IPS-18a (cell line): ENCODE data around the gene CYTH4.

Experiments
- H3K27ac ChIP-seq: one replicate; pipeline ENCODE4 v1.5.1; 2013; ENCODE audit warnings: low read length
- H3K27me3 ChIP-seq: one replicate; pipeline ENCODE4 v1.6.1; 2013; ENCODE audit warnings: mild to moderate bottlenecking, low read length; ENCODE audit not compliant: control insufficient read depth, insufficient read depth
- H3K36me3 ChIP-seq: one replicate; pipeline ENCODE4 v1.6.1; 2013; ENCODE audit warnings: low read depth, low read length; ENCODE audit not compliant: control insufficient read depth
- H3K4me1 ChIP-seq: one replicate; pipeline ENCODE4 v1.6.1; 2013; ENCODE audit warnings: low read depth, low read length; ENCODE audit not compliant: control insufficient read depth
- H3K4me3 ChIP-seq: one replicate; pipeline ENCODE4 v1.5.1; 2013; ENCODE audit warnings: low read length
- H3K9ac ChIP-seq: one replicate; pipeline ENCODE4 v1.6.1; 2013; ENCODE audit warnings: mild to moderate bottlenecking, low read length, moderate library complexity
- H3K9me3 ChIP-seq: one replicate; pipeline ENCODE4 v1.6.1; 2013; ENCODE audit warnings: low read depth, low read length; ENCODE audit not compliant: control insufficient read depth

CYTH4 gene

DNA sequence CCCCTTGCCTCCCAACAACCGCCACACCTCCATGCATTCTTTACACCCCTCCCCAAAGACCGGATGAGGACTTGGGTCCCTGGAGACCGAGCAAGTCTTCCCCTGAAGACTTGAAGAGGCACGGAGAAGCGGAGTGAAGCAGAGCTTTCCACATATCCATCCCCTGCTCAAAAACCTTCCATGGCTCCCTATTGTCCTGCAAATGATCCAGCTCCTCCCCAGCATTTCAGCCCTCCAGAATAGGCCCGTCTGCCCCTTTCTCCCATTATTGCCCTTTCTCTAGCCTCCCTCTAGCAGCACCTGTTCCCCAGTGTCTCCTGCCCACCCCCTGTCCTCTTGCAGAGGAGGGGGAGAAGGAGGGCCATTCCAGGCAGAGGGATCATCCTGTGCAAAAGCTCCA is 59.8 kb downstream of the CYTH4 start:
- peaks cover 11% of the 10 kb centered on the region for H3K4me1 ChIP-seq
- H3K27ac ChIP-seq: no peak overlapping the region
- H3K9ac ChIP-seq: no peak overlapping the region
- H3K27me3 ChIP-seq: peaks cover 12% of the 10 kb centered on the region
- H3K36me3 ChIP-seq: no peaks in the 10 kb centered on the region
- H3K4me3 ChIP-seq: no peak overlapping the region
- no peaks in the 10 kb centered on the region for H3K9me3 ChIP-seq

DNA sequence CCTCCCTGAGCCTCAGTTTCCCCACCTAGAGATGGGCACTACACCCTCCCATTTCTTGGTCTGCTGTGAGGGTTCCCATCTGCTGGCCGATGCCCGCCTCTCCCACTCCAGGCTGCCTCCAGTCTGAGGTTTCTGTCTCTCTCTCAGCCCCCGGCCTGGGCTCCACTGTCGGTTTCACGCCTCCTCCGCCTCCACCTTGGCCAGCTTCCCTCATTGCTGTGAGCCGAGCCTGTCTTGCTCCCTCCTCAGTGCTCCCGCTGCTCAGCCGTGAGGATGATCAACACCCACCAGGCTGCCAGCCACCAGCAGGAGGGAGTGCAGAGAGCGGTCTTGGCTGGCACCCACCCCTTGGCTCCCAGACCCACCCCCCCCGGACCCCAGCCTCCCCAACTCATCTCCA is 61.0 kb downstream of the CYTH4 start:
- no peaks in the 10 kb centered on the region for H3K9me3 ChIP-seq
- peaks cover 11% of the 10 kb centered on the region for H3K4me1 ChIP-seq
- no peak overlapping the region for H3K9ac ChIP-seq
- peaks cover 12% of the 10 kb centered on the region for H3K27me3 ChIP-seq
- no peak overlapping the region for H3K27ac ChIP-seq
- no peak overlapping the region for H3K4me3 ChIP-seq
- no peaks in the 10 kb centered on the region for H3K36me3 ChIP-seq

DNA sequence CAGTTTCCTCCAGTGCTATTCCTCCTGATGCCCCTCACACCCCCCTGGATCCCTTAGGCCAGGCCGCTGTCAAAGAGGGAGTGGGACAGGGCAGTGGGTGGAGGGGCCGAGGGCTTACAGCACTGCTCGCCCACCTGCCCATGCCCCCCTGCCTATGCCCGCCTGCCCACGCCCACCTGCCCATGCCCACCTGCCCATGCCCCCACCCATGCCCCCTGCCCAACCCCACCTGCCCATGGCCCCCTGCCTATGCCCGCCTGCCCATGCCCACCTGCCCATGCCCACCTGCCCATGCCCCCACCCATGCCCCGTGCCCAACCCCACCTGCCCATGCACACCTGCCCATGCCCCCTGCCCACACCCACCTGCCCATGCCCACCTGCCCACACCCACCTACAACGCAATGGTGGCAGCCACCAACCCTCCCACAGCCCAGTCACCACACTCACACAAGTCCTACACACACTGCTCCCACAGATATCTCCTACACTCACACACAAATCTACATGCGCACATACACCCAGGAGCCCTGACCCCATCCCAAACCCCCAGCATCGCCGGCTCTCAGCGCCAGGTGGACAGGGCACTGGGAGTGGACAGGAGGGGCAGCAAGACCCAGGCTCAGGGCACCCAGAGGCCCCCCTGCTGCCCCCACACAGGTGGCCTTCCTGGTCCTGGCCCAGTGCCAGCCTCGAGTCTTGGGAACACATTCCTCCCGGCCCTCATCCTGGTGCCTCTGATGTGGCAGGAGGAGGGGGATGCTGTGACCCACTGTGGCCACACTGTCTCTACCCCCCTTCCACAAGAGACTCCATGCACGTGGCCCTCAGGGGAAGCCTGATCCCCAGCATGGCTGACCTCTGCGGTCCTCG is 61.8 kb downstream of the CYTH4 start:
- Histone ChIP-seq H3K27me3 (peaks cover 12% of the 10 kb centered on the region), H3K4me1 (peaks cover 11% of the 10 kb centered on the region), H3K9ac (no peak overlapping the region), H3K4me3 (no peak overlapping the region), H3K36me3 (no peaks in the 10 kb centered on the region), H3K9me3 (no peaks in the 10 kb centered on the region), H3K27ac (no peak overlapping the region)

DNA sequence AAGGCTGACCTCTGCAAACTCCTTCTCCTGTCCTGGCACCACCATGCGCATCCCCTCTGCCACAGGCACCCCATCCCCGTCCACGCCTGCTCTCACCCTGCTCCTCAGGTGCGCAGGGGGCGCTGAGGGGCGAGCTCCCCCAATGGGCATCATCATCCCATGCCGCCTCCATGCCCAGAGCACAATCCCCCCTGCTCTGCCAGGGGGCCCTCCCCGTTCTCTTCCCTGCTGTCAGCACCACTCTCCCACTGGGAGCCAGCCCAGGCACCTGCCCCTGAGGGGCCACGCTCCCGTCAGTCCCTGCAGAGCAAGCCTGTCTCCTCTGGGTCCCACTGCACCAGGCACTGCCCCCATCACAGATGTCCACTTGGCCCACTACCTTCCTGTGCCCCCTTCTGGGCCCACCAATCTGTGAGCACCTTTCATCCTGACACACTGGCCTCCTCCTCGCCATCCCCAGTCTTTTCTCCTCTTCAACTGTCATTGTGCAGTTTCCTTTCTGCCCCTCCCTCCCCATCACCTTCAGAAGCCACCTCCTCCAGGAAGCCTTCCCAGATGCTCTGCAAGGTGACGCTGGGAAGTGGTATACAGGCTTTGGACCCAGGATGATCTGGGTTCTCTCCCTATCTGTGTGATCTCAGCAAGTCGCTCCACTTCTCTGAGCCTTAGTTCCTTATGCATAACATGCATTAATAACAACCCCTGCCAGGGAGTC is 62.6 kb downstream of the CYTH4 start:
- peaks cover 8% of the 10 kb centered on the region for H3K27me3 ChIP-seq
- H3K4me1 ChIP-seq: peaks cover 11% of the 10 kb centered on the region
- no peaks in the 10 kb centered on the region for H3K36me3 ChIP-seq
- H3K4me3 ChIP-seq: no peak overlapping the region
- H3K9ac ChIP-seq: no peak overlapping the region
- H3K9me3 ChIP-seq: no peaks in the 10 kb centered on the region
- H3K27ac ChIP-seq: no peak overlapping the region

DNA sequence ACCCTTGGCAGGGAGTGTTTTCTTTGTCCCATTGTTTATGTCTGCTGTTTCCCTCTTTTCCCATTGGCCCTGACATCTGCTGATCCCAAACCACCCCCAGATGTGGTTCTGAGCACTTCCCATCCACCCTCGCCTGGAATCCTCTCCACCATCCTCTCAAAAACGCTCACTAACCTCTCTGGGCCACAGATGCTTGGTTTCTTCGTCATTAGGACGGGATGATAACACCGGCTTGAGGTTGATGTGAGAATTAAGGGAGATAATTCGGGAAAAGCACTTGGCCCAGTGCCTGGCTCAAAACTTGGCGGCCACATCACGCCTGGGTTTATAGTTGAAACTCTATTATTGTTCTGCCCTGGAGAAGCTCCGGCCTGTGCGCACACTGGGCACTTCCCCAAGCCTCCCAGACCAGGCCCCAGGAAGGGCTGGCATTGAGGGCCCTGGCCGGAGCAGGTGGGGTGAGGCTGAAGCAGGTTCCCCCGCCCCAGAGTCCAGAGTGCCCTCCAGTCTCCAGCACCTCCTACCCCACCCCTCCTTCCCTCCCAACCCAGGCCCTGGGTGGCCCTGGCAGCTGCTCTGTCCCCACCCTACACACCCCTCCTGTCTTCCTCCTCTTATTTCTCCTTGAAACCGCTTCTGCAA is 63.7 kb downstream of the CYTH4 start:
- H3K4me1 ChIP-seq: peaks cover 3% of the 10 kb centered on the region
- H3K36me3 ChIP-seq: no peaks in the 10 kb centered on the region
- H3K27ac ChIP-seq: no peak overlapping the region
- H3K4me3 ChIP-seq: no peak overlapping the region
- peaks cover 4% of the 10 kb centered on the region for H3K27me3 ChIP-seq
- H3K9me3 ChIP-seq: no peaks in the 10 kb centered on the region
- no peak overlapping the region for H3K9ac ChIP-seq

DNA sequence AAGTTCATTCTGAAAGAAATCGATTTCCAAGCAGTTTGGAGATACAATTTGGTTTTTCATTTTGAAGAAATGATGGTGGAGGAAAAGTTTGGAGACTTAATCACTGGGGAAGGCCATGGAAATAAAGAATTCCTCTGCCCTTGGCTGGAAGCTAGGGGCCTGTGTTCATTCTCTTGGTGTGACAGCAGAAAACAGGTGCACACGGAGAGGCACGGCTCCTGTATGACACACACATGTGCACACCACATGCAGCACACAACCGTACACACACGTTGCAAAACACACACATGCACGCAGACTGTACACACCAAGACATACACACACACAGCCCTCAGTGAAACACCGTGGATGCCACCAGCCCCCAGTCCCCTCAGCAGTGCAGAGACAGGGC is 64.2 kb downstream of the CYTH4 start:
- Histone ChIP-seq H3K4me3 (no peak overlapping the region), H3K27ac (no peak overlapping the region), H3K4me1 (no peaks in the 10 kb centered on the region), H3K9me3 (no peaks in the 10 kb centered on the region), H3K27me3 (peaks cover 3% of the 10 kb centered on the region), H3K36me3 (no peaks in the 10 kb centered on the region), H3K9ac (no peak overlapping the region)

DNA sequence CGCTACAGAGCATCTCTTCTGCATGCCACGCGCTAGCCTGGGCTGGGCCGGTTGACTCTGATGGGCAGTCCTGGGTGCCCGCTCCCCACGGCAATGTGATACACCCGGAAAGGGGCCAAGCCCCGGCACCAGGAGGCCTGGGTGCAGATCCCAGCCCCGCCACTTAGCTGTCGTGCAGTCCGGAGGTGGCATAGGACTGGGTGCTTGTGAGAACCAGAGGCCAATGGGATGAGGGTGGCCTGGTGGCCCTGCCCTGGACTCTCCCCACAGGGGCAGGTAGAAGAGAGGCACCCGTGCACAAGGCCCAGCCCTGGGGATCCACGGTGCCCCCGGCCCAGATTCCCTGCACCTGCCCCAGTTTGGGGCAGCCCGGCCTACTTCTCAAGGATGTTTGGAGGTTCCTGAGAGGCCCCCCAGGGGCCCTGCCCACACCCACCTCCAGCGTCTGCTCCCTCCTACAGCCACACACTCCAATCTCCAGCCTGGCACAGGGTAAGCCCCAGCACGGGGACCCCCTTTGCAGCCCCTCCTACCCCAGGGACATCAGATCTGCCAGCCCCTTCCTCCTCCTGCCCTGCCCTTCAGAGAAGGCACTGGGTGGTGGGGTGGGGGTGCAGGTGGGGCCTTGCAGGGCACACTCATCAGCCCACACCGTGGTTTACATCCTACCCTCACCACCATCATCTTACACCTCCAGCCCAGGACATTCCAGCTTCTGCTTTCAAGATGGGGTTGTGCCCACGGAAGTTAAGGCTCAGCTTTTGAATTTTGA is 66.9 kb downstream of the CYTH4 start:
- no peaks in the 10 kb centered on the region for H3K27me3 ChIP-seq
- no peak overlapping the region for H3K27ac ChIP-seq
- no peaks in the 10 kb centered on the region for H3K9me3 ChIP-seq
- no peak overlapping the region for H3K9ac ChIP-seq
- no peaks in the 10 kb centered on the region for H3K36me3 ChIP-seq
- H3K4me3 ChIP-seq: no peak overlapping the region
- no peaks in the 10 kb centered on the region for H3K4me1 ChIP-seq

DNA sequence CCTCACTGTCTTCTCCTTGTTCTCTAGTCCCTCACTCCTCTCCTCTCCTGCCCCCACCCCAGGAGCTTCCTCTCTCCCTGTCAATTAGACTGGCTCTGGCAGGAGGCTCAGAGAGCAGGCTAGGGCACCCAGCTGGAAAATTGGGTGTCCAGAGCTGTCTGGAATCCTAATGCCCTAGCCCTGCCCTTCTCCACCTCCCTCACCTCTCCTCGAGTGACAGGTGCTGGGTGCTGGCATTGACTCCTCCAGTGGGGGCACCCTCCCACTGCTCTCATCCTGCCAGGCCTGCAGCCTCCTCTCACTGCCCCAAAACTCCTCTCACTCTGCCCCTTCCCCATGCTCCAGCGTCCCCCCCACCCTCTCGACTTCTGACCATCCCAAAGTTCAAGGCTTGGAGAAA is 68.9 kb downstream of the CYTH4 start:
- Histone ChIP-seq H3K4me3 (no peak overlapping the region), H3K36me3 (no peaks in the 10 kb centered on the region), H3K9ac (no peak overlapping the region), H3K9me3 (no peaks in the 10 kb centered on the region), H3K27ac (no peak overlapping the region), H3K4me1 (no peaks in the 10 kb centered on the region), H3K27me3 (no peaks in the 10 kb centered on the region)

DNA sequence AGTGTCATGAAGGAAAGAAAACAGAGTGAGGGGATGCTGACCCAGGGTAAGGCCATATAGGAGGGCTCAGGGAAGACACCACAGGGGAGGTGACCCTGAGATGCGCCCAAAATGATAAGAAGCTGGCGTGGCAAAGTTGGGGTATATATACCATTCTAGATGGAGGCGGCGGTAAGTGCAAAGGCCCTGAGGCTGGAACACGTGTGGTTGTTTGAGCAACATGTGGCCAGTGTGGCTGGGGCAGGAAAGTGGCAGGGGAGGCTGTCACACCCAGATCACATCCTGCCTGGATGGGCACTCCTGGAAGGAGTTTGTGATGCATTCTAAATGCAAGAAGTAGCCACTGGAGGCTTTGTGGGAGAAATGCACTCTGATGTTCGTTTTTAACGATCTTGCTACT is 70.2 kb downstream of the CYTH4 start:
- no peak overlapping the region for H3K4me3 ChIP-seq
- H3K27me3 ChIP-seq: no peaks in the 10 kb centered on the region
- no peaks in the 10 kb centered on the region for H3K36me3 ChIP-seq
- no peak overlapping the region for H3K9ac ChIP-seq
- no peak overlapping the region for H3K27ac ChIP-seq
- H3K4me1 ChIP-seq: no peaks in the 10 kb centered on the region
- no peaks in the 10 kb centered on the region for H3K9me3 ChIP-seq

DNA sequence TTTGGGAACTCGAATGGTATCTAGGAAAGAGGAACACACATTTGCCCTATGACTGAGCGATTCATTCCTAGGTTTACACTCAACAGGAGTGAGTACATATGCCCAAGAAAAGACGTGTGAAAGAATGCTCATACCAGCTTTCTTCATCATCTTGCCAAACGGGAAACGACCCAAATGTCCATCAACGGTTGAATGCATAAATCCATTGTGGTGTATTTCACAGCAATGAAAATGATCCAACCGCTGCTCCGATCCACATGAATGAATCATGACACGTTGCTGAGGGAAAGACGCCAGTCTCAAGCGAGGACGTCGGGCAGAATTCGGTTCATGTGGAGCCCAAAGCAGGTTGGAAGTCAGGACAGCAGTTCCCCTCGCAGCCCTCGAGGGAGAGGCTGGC is 71.5 kb downstream of the CYTH4 start:
- H3K4me3 ChIP-seq: no peak overlapping the region
- H3K36me3 ChIP-seq: no peaks in the 10 kb centered on the region
- H3K9ac ChIP-seq: no peak overlapping the region
- no peaks in the 10 kb centered on the region for H3K9me3 ChIP-seq
- H3K27me3 ChIP-seq: no peaks in the 10 kb centered on the region
- no peaks in the 10 kb centered on the region for H3K4me1 ChIP-seq
- H3K27ac ChIP-seq: no peak overlapping the region

DNA sequence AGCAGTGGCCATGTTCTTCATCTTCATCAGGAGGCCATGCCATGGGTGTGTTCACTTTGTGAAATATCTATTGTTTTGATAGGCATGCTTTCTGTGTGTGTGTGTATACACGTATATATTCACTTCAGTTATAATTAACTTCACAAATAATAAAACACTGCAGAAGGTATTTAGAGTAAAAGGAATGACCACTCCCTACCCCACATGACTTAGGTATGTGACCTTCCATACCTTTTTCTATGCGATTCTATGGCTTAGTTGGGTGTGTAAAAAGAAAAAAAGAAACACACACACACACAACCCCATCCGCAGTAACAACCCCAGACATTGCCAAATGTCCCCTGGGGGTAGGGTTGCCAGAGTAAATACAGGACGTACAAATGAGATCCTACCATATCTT is 72.0 kb downstream of the CYTH4 start:
- no peak overlapping the region for H3K9ac ChIP-seq
- no peaks in the 10 kb centered on the region for H3K9me3 ChIP-seq
- H3K27me3 ChIP-seq: no peaks in the 10 kb centered on the region
- no peak overlapping the region for H3K4me3 ChIP-seq
- H3K27ac ChIP-seq: no peak overlapping the region
- H3K4me1 ChIP-seq: no peaks in the 10 kb centered on the region
- no peaks in the 10 kb centered on the region for H3K36me3 ChIP-seq
